Measurements from ENCODE around the gene CCER1.

CCER1 gene

DNA sequence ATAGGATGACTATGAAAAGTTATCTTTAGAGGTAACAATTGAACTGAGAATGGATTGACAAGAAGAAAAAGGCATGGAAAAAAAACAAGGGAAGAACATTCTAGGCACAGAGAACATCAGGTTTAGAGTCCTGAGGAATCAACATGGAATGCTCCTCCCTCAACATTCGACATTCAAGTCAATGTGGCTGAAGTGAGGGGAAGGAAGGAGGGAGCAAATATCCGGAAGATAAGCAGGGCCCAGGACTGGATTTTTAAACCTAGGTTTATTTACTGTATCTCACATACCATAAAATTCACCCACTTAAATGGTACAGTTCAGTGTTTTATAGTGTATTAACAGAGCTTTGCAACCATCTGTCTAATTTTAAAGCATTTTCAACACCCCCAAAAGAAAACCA lies 9.6 kb upstream of the CCER1 start:
- no peak for FAIRE-seq

- FAIRE-seq, result no peak
Measured at GRCh38 chr12:90963946-90964345, 9.0 kb upstream of the CCER1 start.

- no peak for FAIRE-seq
Measured at GRCh38 chr12:90961154-90961553, 6.2 kb upstream of the CCER1 start.

- FAIRE-seq, result peak; percentile 80
Measured at GRCh38 chr12:90959538-90960139, 4.7 kb upstream of the CCER1 start.

- peak; percentile 49 for FAIRE-seq
Measured at GRCh38 chr12:90959032-90959431, 4.1 kb upstream of the CCER1 start.

DNA sequence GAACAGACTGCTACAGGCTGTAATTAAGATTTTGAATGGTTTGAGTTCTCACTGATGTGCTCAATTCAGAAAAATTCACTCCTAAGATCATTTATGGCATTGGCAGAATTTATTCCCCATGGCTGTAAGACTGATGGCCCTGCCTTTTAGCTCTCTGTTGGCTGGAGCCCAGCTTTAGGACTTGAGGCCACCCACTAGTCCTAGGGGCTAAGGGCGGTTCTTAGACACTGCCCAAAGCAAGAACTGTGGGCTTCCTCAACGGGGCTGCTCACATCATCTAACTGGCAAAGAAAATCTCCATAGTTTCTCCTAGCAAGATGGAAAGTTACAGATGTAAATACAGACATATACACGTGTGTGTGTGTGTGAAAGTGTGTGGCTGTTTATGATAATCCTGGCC lies 3.4 kb upstream of the CCER1 start:
- no peak for FAIRE-seq

DNA sequence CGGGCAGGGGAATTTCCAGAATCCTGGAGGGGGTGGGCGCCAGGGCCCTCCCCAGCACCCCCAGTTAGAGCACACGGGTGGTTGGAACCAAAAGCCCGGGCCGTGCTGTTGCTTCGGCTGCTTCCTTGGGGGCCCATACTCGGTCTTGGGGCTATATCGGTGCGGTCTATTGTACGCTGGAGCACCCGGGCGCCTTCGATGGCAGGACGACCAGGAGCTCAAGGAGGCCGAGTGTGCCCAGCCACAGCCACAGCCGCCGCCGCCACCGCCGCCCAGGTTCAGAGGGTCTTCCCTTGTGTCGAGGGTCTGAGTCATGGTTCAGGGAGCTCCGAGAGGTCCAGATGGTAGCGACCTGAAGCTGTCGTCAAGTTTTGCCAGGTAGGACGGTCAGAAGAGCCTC lies 548 bp downstream of the CCER1 start:
- FAIRE-seq, result no peak

DNA sequence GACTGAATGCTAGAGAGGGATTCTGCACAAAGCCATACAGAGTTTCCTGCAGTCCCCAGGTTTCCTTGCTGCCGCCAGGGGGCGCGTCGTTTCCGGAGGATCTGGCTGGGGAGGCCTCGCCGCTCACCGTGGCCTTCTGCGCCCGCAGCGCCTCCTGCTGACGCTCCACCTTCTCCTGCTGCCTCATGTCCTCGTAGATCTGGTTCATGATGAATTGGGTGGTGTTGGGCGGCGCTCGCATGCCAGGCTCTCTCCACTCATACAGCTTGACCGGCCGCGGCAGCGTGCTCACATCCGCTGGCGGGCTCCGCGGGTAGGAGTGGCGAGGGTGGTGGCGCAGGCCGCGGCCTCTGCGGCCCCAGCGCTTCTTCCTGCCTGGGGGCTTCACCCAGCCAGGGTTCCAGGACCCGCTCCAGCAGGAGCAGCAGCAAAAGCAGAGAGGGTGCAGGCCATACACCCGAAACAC lies 987 bp downstream of the CCER1 start:
- FAIRE-seq, result no peak

- FAIRE-seq, result no peak
Measured at GRCh38 chr12:90951432-90952105, 3.4 kb downstream of the CCER1 start.

DNA sequence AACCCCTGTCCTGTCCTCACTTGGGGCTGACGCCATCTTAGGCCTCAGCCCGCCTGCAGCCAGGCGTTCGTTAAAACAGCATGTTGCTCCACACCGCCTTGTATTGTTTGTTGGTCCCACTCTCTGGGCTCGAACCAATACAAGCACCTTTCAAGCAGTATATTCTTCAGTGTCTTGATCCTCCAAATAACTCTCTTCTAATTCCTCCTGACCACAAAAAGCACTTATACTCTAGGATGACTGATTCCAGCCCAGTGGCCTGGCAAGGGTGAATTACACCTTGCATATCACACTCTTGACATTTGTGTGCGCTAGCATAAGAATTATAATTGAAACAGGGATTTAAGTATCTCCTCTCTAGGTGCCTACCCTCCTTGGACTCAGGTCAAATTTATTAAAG lies 7.1 kb downstream of the CCER1 start:
- no peak for FAIRE-seq

- peak; percentile 97 for FAIRE-seq
Measured at GRCh38 chr12:90945070-90945649, 9.8 kb downstream of the CCER1 start.

- no peak for FAIRE-seq
Measured at GRCh38 chr12:90943255-90943654, 11.7 kb downstream of the CCER1 start.

- peak; percentile 85 for FAIRE-seq
Measured at GRCh38 chr12:90940872-90941499, 14.0 kb downstream of the CCER1 start.

DNA sequence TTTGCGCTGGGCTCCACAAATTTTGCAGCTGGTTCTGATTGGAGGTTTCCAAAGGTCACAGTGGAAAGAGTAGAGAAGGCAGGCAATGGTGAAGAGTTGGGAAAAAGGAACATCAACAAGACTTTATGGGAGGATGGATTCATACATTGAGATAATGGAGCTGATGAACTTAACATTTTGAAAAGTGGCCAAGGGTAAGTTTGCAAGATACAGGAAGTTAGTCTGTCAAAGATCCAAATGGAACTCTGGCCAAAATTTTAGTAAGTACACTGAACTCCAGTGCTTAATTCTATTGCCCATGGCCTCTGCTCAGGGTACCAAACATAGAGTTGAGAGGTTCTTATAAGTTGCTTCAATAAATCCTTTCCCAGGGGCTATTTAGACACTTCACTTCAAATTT lies 15.6 kb downstream of the CCER1 start:
- FAIRE-seq, result no peak

DNA sequence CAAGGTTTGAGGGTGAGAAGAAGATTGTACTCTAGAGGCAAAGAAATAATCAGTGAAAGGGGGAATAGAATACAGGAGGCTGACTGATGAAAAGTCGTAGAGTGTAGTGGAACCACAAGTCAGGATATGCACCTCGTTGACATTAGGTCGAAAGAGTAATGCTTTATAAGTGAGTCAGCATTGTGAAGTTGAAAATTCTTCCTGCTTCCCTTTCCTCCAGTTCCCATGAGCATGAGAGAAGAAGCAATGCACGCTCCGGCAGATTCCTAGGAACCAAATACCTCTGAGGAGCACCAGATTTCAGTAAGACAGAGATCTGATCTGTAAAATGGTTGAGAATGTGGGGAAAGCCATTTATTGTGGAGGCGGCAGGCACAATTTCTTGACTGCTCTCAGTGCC lies 16.5 kb downstream of the CCER1 start:
- no peak for FAIRE-seq

- FAIRE-seq, result no peak
Measured at GRCh38 chr12:90937651-90938050, 17.3 kb downstream of the CCER1 start.

GRCh38 chr12:90936230-90937005 lies 18.6 kb downstream of the CCER1 start:
- FAIRE-seq, result no peak

DNA sequence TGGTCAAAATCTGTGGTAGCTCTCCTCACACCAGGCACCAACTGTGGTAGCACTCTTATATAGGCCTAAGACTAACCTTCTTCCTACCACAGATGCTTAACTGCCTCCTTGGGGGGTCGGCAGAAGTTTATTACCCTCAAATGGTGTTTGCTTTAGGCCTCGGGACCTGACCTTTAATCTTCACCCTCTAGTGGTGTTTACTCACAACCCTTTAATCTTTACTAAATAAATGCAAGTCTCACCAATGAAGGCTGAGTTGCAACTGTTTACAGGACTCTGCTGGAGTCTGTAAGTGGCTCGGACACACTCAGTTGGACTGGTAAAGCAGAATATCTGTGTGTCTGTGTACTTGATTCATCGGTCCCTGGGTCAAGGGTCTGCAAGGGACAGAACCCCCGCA lies 29.4 kb downstream of the CCER1 start:
- FAIRE-seq, result no peak

DNA sequence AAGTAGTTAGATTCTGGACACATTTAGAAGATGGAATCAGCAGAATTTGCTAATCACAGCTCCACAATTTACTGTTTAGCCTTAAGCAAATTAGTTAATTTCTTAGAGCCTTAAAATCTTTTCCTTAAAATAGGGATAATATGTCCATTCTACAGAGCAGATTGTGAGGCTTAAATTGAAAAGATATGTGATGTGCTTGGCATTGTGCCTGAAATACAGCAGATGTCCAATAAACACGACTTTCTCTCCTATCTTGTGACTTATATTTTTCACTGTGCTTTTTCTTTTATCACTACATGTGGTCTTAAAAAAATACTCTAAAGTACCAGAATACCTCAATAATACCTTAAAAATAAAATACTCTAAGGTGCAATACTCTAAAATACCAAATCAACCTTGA lies 30.6 kb downstream of the CCER1 start:
- no peak for FAIRE-seq

GRCh38 chr12:90922145-90922627 lies 32.8 kb downstream of the CCER1 start:
- FAIRE-seq, result no peak

GRCh38 chr12:90921536-90921935 lies 33.4 kb downstream of the CCER1 start:
- FAIRE-seq, result no peak

- no peak for FAIRE-seq
Measured at GRCh38 chr12:90920222-90920621, 34.8 kb downstream of the CCER1 start.

GRCh38 chr12:90917431-90917830 lies 37.5 kb downstream of the CCER1 start:
- FAIRE-seq, result no peak

Measured in A204.1 (cell line).